ENCODE measurements around the gene SMIM22.

- no peak for TF ChIP-seq CTCF (IDR thresholded peaks at IDR 0.05)
- no peak for TF ChIP-seq POLR2A (IDR thresholded peaks at IDR 0.05)
Observed at GRCh38 chr16:4762205-4762604, 33.0 kb upstream of the SMIM22 start.

Data from Peyer's patch (tissue), 4 donors.